Stimulated activated CD4-positive, alpha-beta T cell treated with anti-CD3 and anti-CD28 coated beads, TNF-alpha, amount 100 ng/mL, for 24 hours (primary cell): Measurements from ENCODE around the gene HUS1.
"Not testable (repeated sequence)": the region's sequence is repeated elsewhere in the genome, so short reads cannot be mapped to it uniquely, and the experiment has no call there.

ENCODE experiments used
- DNase-seq, 3 experiments: peaks; one replicate each; pipeline ENCODE4 v3.0.0-alpha.2; 2020; ENCODE audit warnings: low read depth in 3 of 3

Gene HUS1

DNA sequence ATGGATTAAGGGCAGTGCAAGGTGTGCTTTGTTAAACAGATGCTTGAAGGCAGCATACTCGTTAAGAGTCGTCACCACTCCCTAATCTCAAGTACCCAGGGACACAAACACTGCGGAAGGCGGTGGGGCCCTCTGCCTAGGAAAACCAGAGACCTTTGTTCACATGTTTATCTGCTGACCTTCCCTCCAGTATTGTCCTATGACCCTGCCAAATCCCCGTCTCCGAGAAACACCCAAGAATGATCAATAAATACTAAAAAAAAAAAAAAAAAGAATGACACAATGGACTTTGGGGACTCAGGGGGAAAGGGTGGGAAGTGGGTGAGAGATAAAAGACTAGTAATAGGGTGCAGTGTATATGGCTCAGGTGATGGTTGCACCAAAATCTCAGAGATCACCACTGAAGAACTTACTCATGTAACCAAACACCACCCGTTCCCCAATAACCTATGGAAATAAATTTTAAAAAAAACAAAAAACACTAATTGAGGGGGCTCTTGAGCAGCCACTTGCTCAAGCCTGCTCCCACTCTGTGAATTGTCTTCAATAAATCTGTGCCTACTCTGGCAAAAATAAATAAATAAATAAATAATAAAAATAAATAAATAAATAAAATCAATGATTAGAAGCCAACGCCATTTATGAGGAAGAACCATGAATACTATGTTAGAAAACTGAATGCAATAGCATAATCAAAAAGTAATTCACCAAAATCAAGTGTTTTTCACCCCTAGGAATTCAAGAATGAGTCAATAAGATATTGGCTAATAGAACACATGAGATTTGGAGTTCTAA, 56.1 kb downstream of the HUS1 start:
- not testable (repeated sequence) for DNase-seq

DNA sequence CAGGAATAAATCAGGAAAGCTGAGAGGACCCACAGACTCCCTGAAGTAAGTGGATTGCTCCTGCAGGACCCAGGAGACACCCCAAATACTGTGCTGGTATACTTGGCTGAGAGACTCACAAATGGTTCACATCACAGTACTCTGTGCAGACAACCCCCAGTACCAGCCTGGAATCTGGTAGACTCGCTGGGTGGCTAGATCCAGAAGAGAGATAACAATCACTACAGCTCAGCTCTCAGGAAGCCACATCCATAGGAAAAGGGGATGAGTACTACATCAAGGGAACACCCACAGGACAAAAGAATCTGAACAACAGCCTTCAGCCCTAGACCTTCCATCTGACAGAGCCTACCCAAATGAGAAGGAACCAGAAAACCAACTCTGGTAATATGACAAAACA, 62.9 kb downstream of the HUS1 start:
- DNase-seq: not testable (repeated sequence)

DNA sequence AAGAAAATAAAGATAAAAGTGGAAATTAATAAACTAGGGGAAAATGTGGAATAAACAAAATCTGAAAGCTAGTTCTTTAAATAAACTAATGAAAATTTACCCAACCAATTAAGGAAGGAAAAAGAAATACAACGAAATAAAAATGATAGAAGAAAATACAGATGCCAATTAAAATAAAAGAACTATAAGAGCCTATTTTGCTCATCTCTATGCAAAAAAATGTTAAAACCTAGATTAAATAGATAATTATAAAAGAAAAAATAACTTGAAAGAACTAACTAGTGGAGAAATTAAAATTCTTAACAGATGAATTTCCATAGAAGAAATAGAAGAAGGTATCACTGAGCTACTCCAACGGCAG, 63.8 kb downstream of the HUS1 start:
- no peak for DNase-seq

DNA sequence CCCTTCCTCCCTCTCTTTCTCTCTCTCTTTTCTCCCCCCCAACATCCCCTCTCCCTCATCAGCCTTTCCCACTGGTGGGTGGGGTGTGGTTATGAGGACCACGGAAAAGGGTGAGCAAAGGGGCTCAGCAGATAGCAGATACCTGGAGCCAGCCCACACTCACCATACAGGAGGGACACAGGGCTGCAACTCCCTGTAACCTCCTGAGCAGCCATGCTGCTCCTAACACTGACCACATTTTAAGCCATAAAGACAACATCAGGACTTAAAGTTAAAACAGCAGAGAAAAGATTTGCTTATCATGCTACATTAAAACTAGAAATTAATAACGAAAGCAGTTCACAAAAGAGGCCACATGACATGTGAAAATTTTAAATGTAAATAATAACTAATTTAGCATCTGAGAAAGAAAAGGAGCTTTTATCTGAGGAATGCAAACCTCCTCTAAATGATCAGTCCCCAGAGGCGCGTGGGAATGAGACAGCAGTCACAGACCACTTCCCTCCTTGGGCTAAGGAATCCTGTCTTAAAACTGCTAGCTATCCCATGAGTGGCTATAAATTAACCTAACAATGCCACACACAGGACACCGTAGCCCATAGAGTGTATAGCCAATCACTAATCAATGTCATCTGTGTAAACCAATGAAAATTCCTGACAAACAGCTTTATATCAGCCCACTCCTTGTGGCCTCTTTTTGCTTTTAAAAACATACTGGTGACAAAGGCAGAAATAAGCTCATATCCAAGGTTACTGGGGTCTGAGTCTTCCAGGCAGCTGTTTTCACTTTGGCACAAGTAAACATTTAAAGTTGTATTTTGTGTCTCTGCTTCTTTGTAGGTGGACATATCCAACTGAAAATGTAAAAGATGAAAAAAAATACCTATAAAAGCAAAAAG, 64.4 kb downstream of the HUS1 start:
- no peak for DNase-seq
